IMR-90 (cell line): Measurements from ENCODE around the gene CACNB3. TPM values are rescaled to one million over a fixed set of nuclear protein-coding genes. Genes with fewer than 3 reads are reported as not detected.

Source experiments
- ATAC-seq: fragments of 200-7000 bp; cut with Tn5 transposase; 2 replicates; pipeline ENCODE4 v1.9.1; 2020; ENCODE audit warnings: low read depth, mild to moderate bottlenecking, moderate library complexity
- BruUV-seq: library from RNA; stranded (reverse); fragments of 400-500 nt; replicated peaks from 2 replicates; lab custom pipeline; 2021; lab: Mats Ljungman, UMichigan
- CTCF ChIA-PET: fragments of 300-600 bp; formaldehyde crosslinking; extraction: SDS; loops from one replicate; lab custom pipeline; 2021; ENCODE audit warnings: antibody characterized with exemption; lab: Yijun Ruan, JAX
- POLR2A ChIA-PET: fragments of 300-600 bp; sonication (Branson Sonifier 250); formaldehyde crosslinking; loops from one replicate; lab custom pipeline; 2022; ENCODE audit warnings: antibody characterized with exemption; ENCODE audit not compliant: unreplicated experiment; lab: Charles Lee
- DNase-seq: peaks from one replicate; pipeline ENCODE4 v3.0.0; 2013
- H2AFZ ChIP-seq: replicated peaks from 2 replicates; pipeline ENCODE3; 2013; ENCODE audit warnings: low read length, mild to moderate bottlenecking; ENCODE audit not compliant: poor library complexity
- H2AK5ac ChIP-seq: 2 replicates; pipeline ENCODE4 v1.6.1; 2013; ENCODE audit warnings: low read depth, low read length, inconsistent platforms
- H2AK9ac ChIP-seq: replicated peaks from 2 replicates; pipeline ENCODE3; 2013; ENCODE audit warnings: mild to moderate bottlenecking, low read depth, low read length, moderate library complexity; ENCODE audit not compliant: poor library complexity
- H2BK120ac ChIP-seq: 2 replicates; pipeline ENCODE4 v1.6.1; 2013; ENCODE audit warnings: low read depth, low read length, inconsistent platforms
- H2BK15ac ChIP-seq: 3 replicates; pipeline ENCODE4 v1.6.1; 2013; ENCODE audit warnings: low read depth, low read length, inconsistent platforms
- H2BK20ac ChIP-seq: 2 replicates; pipeline ENCODE4 v1.6.1; 2013; ENCODE audit warnings: low read depth, mild to moderate bottlenecking, inconsistent platforms, low read length, moderate library complexity
- H2BK5ac ChIP-seq: 2 replicates; pipeline ENCODE4 v1.6.1; 2013; ENCODE audit warnings: mild to moderate bottlenecking, low read depth, low read length, inconsistent platforms; ENCODE audit not compliant: poor library complexity, severe bottlenecking
- H3K14ac ChIP-seq: replicated peaks from 2 replicates; pipeline ENCODE4 v1.6.1; 2013; ENCODE audit warnings: low read depth, low read length, inconsistent platforms
- H3K18ac ChIP-seq: 2 replicates; pipeline ENCODE4 v1.6.1; 2013; ENCODE audit warnings: low read depth, low read length, control low read depth
- H3K23ac ChIP-seq: 2 replicates; pipeline ENCODE4 v1.6.1; 2013; ENCODE audit warnings: low read depth, low read length, inconsistent platforms
- H3K27ac ChIP-seq: 2 replicates; pipeline ENCODE4 v1.5.1; 2013; ENCODE audit warnings: mild to moderate bottlenecking, control low read depth, low read length; ENCODE audit not compliant: insufficient read depth
- H3K27me3 ChIP-seq: 2 replicates; pipeline ENCODE4 v1.6.1; 2013; ENCODE audit warnings: low read length; ENCODE audit not compliant: control insufficient read depth, insufficient read depth
- H3K36me3 ChIP-seq: 2 replicates; pipeline ENCODE4 v1.6.1; 2013; ENCODE audit warnings: low read length, mixed read lengths; ENCODE audit not compliant: control insufficient read depth, insufficient read depth
- H3K4ac ChIP-seq: 2 replicates; pipeline ENCODE4 v1.6.1; 2013; ENCODE audit warnings: low read depth, low read length, inconsistent platforms
- H3K4me1 ChIP-seq: 2 replicates; pipeline ENCODE4 v1.6.1; 2013; ENCODE audit warnings: low read length, mixed read lengths; ENCODE audit not compliant: control insufficient read depth, insufficient read depth
- H3K4me2 ChIP-seq: 2 replicates; pipeline ENCODE4 v1.6.1; 2013; ENCODE audit warnings: low read depth, mild to moderate bottlenecking, control low read depth, low read length, moderate library complexity
- H3K4me3 ChIP-seq: 2 replicates; pipeline ENCODE4 v1.5.1; 2013; ENCODE audit warnings: low read depth, mild to moderate bottlenecking, control low read depth, low read length, moderate library complexity; ENCODE audit not compliant: insufficient read depth
- H3K56ac ChIP-seq: 2 replicates; pipeline ENCODE4 v1.6.1; 2013; ENCODE audit warnings: low read length, inconsistent platforms; ENCODE audit not compliant: insufficient read depth; ENCODE audit errors: extremely low read depth
- H3K79me1 ChIP-seq, 2 experiments: 2 replicates each; pipeline ENCODE4 v1.6.1; 2013; ENCODE audit warnings: low read length in 2 of 2, inconsistent platforms in 1 of 2, low read depth in 1 of 2
- H3K9ac ChIP-seq: 2 replicates; pipeline ENCODE4 v1.6.1; 2013; ENCODE audit warnings: low read depth, low read length, control low read depth
- H3K9me1 ChIP-seq: 2 replicates; pipeline ENCODE4 v1.6.1; 2013; ENCODE audit warnings: low read length, inconsistent platforms; ENCODE audit not compliant: insufficient read depth
- H3K9me3 ChIP-seq: 2 replicates; pipeline ENCODE4 v1.6.1; 2013; ENCODE audit warnings: low read length; ENCODE audit not compliant: control insufficient read depth, insufficient read depth
- H4K20me1 ChIP-seq: 2 replicates; pipeline ENCODE4 v1.6.1; 2013; ENCODE audit warnings: low read length, inconsistent platforms; ENCODE audit not compliant: insufficient read depth
- H4K5ac ChIP-seq: 2 replicates; pipeline ENCODE4 v1.6.1; 2013; ENCODE audit warnings: mild to moderate bottlenecking, low read depth, low read length, control low read depth
- H4K8ac ChIP-seq, 2 experiments: 2 replicates each; pipeline ENCODE4 v1.6.1; 2013; ENCODE audit warnings: low read depth in 2 of 2, low read length in 2 of 2, control low read depth in 1 of 2, inconsistent platforms in 1 of 2
- H4K91ac ChIP-seq: 2 replicates; pipeline ENCODE4 v1.6.1; 2013; ENCODE audit warnings: low read depth, low read length, inconsistent platforms; ENCODE audit not compliant: insufficient read depth
- BHLHE40 ChIP-seq: fragments of 150-350 bp; IDR thresholded peaks from 2 replicates; pipeline ENCODE4 v1.6.1; 2016; ENCODE audit warnings: mild to moderate bottlenecking, low read depth, low read length
- CEBPB ChIP-seq: IDR thresholded peaks from 2 replicates; pipeline ENCODE4 v1.6.1; 2012; ENCODE audit warnings: low read depth, low read length, improper control_type of control experiment
- CHD1 ChIP-seq: IDR thresholded peaks from 2 replicates; pipeline ENCODE4 v1.6.1; 2012; ENCODE audit warnings: low read depth, low read length, improper control_type of control experiment
- FOS ChIP-seq: fragments of 150-350 bp; IDR thresholded peaks from 2 replicates; pipeline ENCODE4 v1.6.1; 2016; ENCODE audit warnings: low read depth, low read length
- MAFK ChIP-seq: IDR thresholded peaks from 2 replicates; pipeline ENCODE4 v1.6.1; 2012; ENCODE audit warnings: low read depth, low read length, improper control_type of control experiment
- MAZ ChIP-seq: IDR thresholded peaks from 2 replicates; pipeline ENCODE4 v1.6.1; 2012; ENCODE audit warnings: low read depth, mild to moderate bottlenecking, low read length, improper control_type of control experiment, moderate library complexity, borderline replicate concordance
- MXI1 ChIP-seq: IDR thresholded peaks from 2 replicates; pipeline ENCODE4 v1.6.1; 2012; ENCODE audit warnings: low read depth, mild to moderate bottlenecking, low read length, moderate library complexity, borderline replicate concordance
- NFE2L2 ChIP-seq: fragments of 150-350 bp; IDR thresholded peaks from 2 replicates; pipeline ENCODE4 v1.6.1; 2016; ENCODE audit warnings: low read depth, mild to moderate bottlenecking, low read length
- POLR2A ChIP-seq: IDR thresholded peaks from 2 replicates; pipeline ENCODE4 v1.6.1; 2012; ENCODE audit warnings: mild to moderate bottlenecking, low read depth, low read length
- RAD21 ChIP-seq: IDR thresholded peaks from 2 replicates; pipeline ENCODE4 v1.6.1; 2012; ENCODE audit warnings: low read length, improper control_type of control experiment
- RCOR1 ChIP-seq: IDR thresholded peaks from 2 replicates; pipeline ENCODE4 v1.6.1; 2012; ENCODE audit warnings: mild to moderate bottlenecking, low read length, improper control_type of control experiment; ENCODE audit not compliant: insufficient replicate concordance
- RFX5 ChIP-seq: IDR thresholded peaks from 2 replicates; pipeline ENCODE4 v1.8.0; 2012; ENCODE audit warnings: low read depth, mild to moderate bottlenecking, low read length, moderate library complexity
- SMC3 ChIP-seq: fragments of 150-350 bp; IDR thresholded peaks from 2 replicates; pipeline ENCODE4 v1.6.1; 2016; ENCODE audit warnings: low read depth, mild to moderate bottlenecking, antibody characterized with exemption, low read length, moderate library complexity
- WGBS, 2 experiments: methylation state at CpG; one replicate each; pipeline versions ENCODE4 v1.1.5 to v1.1.7; 2013; ENCODE audit warnings: missing lambda C conversion rate in 2 of 2; ENCODE audit not compliant: insufficient read length in 1 of 2; ENCODE audit errors: extremely low coverage in 2 of 2; 5-methylcytosine and 5-hydroxymethylcytosine counted together
- dilution Hi-C: fragments of 300-500 bp; cut with HindIII; formaldehyde crosslinking; loops from one replicate; pipeline ENCODE4 v1.14.3; 2018; ENCODE audit warnings: low sequenced_read_pairs; ENCODE audit not compliant: unreplicated experiment
- in situ Hi-C: fragments of 300-500 bp; cut with MboI; formaldehyde crosslinking; loops from 3 replicates; pipeline ENCODE4 v1.14.3; 2019; ENCODE audit warnings: low sequenced_read_pairs, inconsistent platforms, mixed read lengths
- intact Hi-C: fragments of 100-400 bp; cut with micrococcal nuclease; formaldehyde crosslinking; loops from 2 replicates; pipeline ENCODE4 v1.10.0; 2022
- polyA plus RNA-seq, 3 experiments: library from polyadenylated mRNA; depleted of rRNA; stranded (reverse); fragments of >200 nt; gene quantifications; 2 replicates each; pipeline ENCODE4 v1.2.3, GENCODE V29; 2012; ENCODE audit warnings: low replicate concordance in 1 of 3
- total RNA-seq: library from RNA; depleted of rRNA; stranded (reverse); fragments of >200 nt; gene quantifications from 2 replicates; pipeline ENCODE4 v1.2.3, GENCODE V29; 2012
- TF ChIP-seq, protein P1 (sequence below): fragments of 150-350 bp; IDR thresholded peaks from 2 replicates; pipeline ENCODE4 v1.6.1; 2016; ENCODE audit warnings: low read depth, mild to moderate bottlenecking, low read length, moderate library complexity, borderline replicate concordance
- TF ChIP-seq, protein P2 (sequence below): conservative IDR thresholded peaks from 2 replicates; pipeline ENCODE4 v1.5.1; 2012; ENCODE audit warnings: mild to moderate bottlenecking, low read depth, low read length, improper control_type of control experiment
- TF ChIP-seq, protein P3 (sequence below): fragments of 150-350 bp; IDR thresholded peaks from 2 replicates; pipeline ENCODE4 v1.6.1; 2017; ENCODE audit warnings: mild to moderate bottlenecking, antibody characterized with exemption, low read length, low read depth

CACNB3 gene
- total and polyA plus RNA-seq, 2 of the 4 experiments (the other 2 are of a cell fraction) = 18.1 to 45.1 TPM

DNA sequence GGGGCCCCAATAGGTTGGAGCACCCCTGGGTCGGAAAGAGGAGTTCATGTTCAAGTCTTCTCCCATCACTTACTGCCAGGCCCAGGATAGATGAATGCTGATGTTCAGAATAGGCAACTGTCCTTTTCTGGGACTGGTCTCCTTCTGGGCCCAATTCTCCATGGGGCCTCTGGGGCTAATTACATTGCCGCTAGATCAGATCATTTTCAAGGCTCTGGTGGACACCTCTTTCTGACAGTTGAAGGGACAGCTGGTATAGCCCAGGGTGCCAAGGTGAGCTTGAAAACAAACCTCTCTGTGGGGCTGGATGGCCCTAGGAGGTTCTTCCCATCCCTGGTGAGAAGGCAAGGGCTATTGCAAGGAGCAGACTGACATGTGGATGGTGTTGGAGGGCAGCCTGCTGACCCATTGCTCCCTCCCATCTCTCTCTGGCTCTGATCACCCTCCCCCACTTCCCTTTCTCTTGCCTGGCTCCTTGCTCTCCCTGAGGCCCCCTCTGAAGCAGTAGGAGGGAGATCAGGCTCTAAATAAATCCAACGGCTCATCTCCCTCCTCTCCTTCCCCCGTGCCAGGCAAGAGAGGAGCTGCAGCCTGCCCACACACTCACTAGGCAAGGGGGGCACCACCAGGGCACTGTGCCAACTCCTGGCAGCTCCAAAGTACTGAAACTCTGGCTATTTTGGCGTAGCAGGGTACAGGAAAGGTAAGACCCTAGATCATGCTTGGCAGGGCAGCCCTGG is 1.9 kb downstream of the CACNB3 start:
- intact Hi-C loops (no loop called here), dilution Hi-C loops (no loop called here), in situ Hi-C loops (no loop called here)
- Histone ChIP-seq H3K23ac (no peak overlapping the region), H3K14ac (no peak overlapping the region), H2BK5ac (no peak overlapping the region), H3K4me1 (peaks cover 18% of the 10 kb centered on the region), H3K4me2 (no peak overlapping the region; the same call in 1 of the 2 replicates), H4K8ac (no peak overlapping the region), H4K91ac (no peak overlapping the region), H3K36me3 (peaks cover 22% of the 10 kb centered on the region), H3K9ac (no peak overlapping the region), H2AK9ac (no peak overlapping the region), H3K56ac (no peak overlapping the region), H4K5ac (no peak overlapping the region), H3K27me3 (no peaks in the 10 kb centered on the region), H3K9me3 (no peaks in the 10 kb centered on the region), H3K9me1 (peaks cover 16% of the 10 kb centered on the region), H2AFZ (no peak overlapping the region), H2BK20ac (no peak overlapping the region), H3K18ac (no peak overlapping the region), H2BK15ac (no peak overlapping the region), H2AK5ac (no peak overlapping the region), H3K4me3 (no peak overlapping the region), H3K4ac (no peak overlapping the region), H4K20me1 (peaks cover 12% of the 10 kb centered on the region), H3K27ac (no peak overlapping the region), H2BK120ac (no peak overlapping the region), H3K79me1 (peaks cover 51 to 72% of the 10 kb centered on the region in 2 experiments)
- no peak for ATAC-seq
- BruUV-seq = no TSS peak
- ChIA-PET POLR2A (interaction anchor here (0.8 kb wide), 1 partner anchor 9 kb away, joined by 3 read pairs; no protein-coding TSS in a partner anchor), CTCF (no interaction called here)
- no CpG with 5 or more reads among the region's 5 CpGs for WGBS, 2 experiments
- TF ChIP-seq MAFK (no peak), BHLHE40 (no peak), CEBPB (no peak), RAD21 (no peak), POLR2A (no peak), MAZ (no peak), RCOR1 (no peak), MXI1 (no peak), RFX5 (no peak), SMC3 (no peak), FOS (no peak), NFE2L2 (no peak), CHD1 (no peak)
- TF ChIP-seq, protein P1, sequence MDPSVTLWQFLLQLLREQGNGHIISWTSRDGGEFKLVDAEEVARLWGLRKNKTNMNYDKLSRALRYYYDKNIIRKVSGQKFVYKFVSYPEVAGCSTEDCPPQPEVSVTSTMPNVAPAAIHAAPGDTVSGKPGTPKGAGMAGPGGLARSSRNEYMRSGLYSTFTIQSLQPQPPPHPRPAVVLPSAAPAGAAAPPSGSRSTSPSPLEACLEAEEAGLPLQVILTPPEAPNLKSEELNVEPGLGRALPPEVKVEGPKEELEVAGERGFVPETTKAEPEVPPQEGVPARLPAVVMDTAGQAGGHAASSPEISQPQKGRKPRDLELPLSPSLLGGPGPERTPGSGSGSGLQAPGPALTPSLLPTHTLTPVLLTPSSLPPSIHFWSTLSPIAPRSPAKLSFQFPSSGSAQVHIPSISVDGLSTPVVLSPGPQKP = no peak
- TF ChIP-seq, protein P2, sequence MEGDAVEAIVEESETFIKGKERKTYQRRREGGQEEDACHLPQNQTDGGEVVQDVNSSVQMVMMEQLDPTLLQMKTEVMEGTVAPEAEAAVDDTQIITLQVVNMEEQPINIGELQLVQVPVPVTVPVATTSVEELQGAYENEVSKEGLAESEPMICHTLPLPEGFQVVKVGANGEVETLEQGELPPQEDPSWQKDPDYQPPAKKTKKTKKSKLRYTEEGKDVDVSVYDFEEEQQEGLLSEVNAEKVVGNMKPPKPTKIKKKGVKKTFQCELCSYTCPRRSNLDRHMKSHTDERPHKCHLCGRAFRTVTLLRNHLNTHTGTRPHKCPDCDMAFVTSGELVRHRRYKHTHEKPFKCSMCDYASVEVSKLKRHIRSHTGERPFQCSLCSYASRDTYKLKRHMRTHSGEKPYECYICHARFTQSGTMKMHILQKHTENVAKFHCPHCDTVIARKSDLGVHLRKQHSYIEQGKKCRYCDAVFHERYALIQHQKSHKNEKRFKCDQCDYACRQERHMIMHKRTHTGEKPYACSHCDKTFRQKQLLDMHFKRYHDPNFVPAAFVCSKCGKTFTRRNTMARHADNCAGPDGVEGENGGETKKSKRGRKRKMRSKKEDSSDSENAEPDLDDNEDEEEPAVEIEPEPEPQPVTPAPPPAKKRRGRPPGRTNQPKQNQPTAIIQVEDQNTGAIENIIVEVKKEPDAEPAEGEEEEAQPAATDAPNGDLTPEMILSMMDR = no peak
- TF ChIP-seq, protein P3, sequence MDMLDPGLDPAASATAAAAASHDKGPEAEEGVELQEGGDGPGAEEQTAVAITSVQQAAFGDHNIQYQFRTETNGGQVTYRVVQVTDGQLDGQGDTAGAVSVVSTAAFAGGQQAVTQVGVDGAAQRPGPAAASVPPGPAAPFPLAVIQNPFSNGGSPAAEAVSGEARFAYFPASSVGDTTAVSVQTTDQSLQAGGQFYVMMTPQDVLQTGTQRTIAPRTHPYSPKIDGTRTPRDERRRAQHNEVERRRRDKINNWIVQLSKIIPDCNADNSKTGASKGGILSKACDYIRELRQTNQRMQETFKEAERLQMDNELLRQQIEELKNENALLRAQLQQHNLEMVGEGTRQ = no peak
- DNase-seq = no peak
